GM21717 (cell line): ENCODE data around the gene BCL7A.

ENCODE experiments used
- ATAC-seq: cut with Tn5 transposase; IDR thresholded peaks from one replicate; pipeline ENCODE4 v1.9.1; 2021; ENCODE audit warnings: mild to moderate bottlenecking, moderate library complexity; ENCODE audit not compliant: unreplicated experiment

The BCL7A gene

GRCh38 chr12:122072031-122072970 is 50.6 kb downstream of the BCL7A start:
- no peak for ATAC-seq

GRCh38 chr12:122073815-122074214 is 52.1 kb downstream of the BCL7A start:
- ATAC-seq, result no peak

GRCh38 chr12:122076743-122077495 is 55.2 kb downstream of the BCL7A start:
- no peak for ATAC-seq

GRCh38 chr12:122078141-122079032 is 56.7 kb downstream of the BCL7A start, which contains the start of gene MLXIP:
TSS of gene MLXIP (plus strand) at chr12:122078756. CDS start at chr12:122078854, 98 bp downstream.
- ATAC-seq, result peak; percentile 77

GRCh38 chr12:122079033-122079531 is 57.4 kb downstream of the BCL7A start:
- no peak for ATAC-seq

GRCh38 chr12:122079532-122080081 is 57.9 kb downstream of the BCL7A start:
- no peak for ATAC-seq

- ATAC-seq, result no peak
These were observed 58.7 kb downstream of the BCL7A start for GRCh38 chr12:122080149-122081082.

GRCh38 chr12:122081083-122081696 is 59.5 kb downstream of the BCL7A start:
- no peak for ATAC-seq

- peak; percentile 40 for ATAC-seq
These were observed 60.1 kb downstream of the BCL7A start for GRCh38 chr12:122081697-122082221.

GRCh38 chr12:122082621-122083356 is 61.1 kb downstream of the BCL7A start:
- no peak for ATAC-seq

GRCh38 chr12:122084857-122085405 is 63.2 kb downstream of the BCL7A start:
- ATAC-seq, result no peak

GRCh38 chr12:122085591-122085990 is 63.9 kb downstream of the BCL7A start:
- ATAC-seq, result no peak

GRCh38 chr12:122086116-122086515 is 64.4 kb downstream of the BCL7A start:
- no peak for ATAC-seq

GRCh38 chr12:122086641-122087285 is 65.1 kb downstream of the BCL7A start:
- ATAC-seq, result no peak

GRCh38 chr12:122087431-122088178 is 65.9 kb downstream of the BCL7A start:
- ATAC-seq, result no peak

- no peak for ATAC-seq
These were observed 66.6 kb downstream of the BCL7A start for GRCh38 chr12:122088179-122088810.
